HG02623 (cell line): ENCODE measurements around the gene WDR35.
"Not testable (repeated sequence)": the region's sequence is repeated elsewhere in the genome, so short reads cannot be mapped to it uniquely, and the experiment has no call there.

Experiments used
- ATAC-seq: cut with Tn5 transposase; IDR thresholded peaks from one replicate; pipeline ENCODE4 v1.9.1; 2021; ENCODE audit warnings: moderate library complexity; ENCODE audit not compliant: unreplicated experiment

Gene WDR35

GRCh38 chr2:19895535-19895934, 94.4 kb downstream of the WDR35 start:
- ATAC-seq, result no peak

GRCh38 chr2:19894134-19894792, 95.6 kb downstream of the WDR35 start:
- peak; percentile 10 for ATAC-seq

GRCh38 chr2:19893520-19894133, 96.3 kb downstream of the WDR35 start:
- ATAC-seq, result peak; percentile 77

- ATAC-seq, result not testable (repeated sequence)
Measured at GRCh38 chr2:19891971-19892370, 97.9 kb downstream of the WDR35 start.

- no peak for ATAC-seq
Measured at GRCh38 chr2:19890104-19890503, 99.8 kb downstream of the WDR35 start.

- ATAC-seq, result no peak
Measured at GRCh38 chr2:19888831-19889230, 101.1 kb downstream of the WDR35 start.

- ATAC-seq, result no peak
Measured at GRCh38 chr2:19887510-19887909, 102.4 kb downstream of the WDR35 start.

- ATAC-seq, result no peak
Measured at GRCh38 chr2:19886261-19886660, 103.6 kb downstream of the WDR35 start.

GRCh38 chr2:19885791-19886190, 104.1 kb downstream of the WDR35 start:
- ATAC-seq, result no peak

GRCh38 chr2:19883971-19884720, 105.8 kb downstream of the WDR35 start:
- ATAC-seq, result no peak

- ATAC-seq, result no peak
Measured at GRCh38 chr2:19883486-19883885, 106.4 kb downstream of the WDR35 start.

- ATAC-seq, result no peak
Measured at GRCh38 chr2:19882286-19882685, 107.6 kb downstream of the WDR35 start.

GRCh38 chr2:19881908-19882265, 108.0 kb downstream of the WDR35 start:
- no peak for ATAC-seq

GRCh38 chr2:19881221-19881907, 108.5 kb downstream of the WDR35 start:
- ATAC-seq, result no peak

- not testable (repeated sequence) for ATAC-seq
Measured at GRCh38 chr2:19880191-19880590, 109.7 kb downstream of the WDR35 start.

GRCh38 chr2:19879120-19879519, 110.8 kb downstream of the WDR35 start:
- no peak for ATAC-seq

GRCh38 chr2:19878268-19879046, 111.4 kb downstream of the WDR35 start:
- no peak for ATAC-seq

- ATAC-seq, result no peak
Measured at GRCh38 chr2:19876751-19877150, 113.2 kb downstream of the WDR35 start.

- no peak for ATAC-seq
Measured at GRCh38 chr2:19875280-19875679, 114.6 kb downstream of the WDR35 start.

- ATAC-seq, result no peak
Measured at GRCh38 chr2:19874726-19875125, 115.2 kb downstream of the WDR35 start.

GRCh38 chr2:19873014-19873413, 116.9 kb downstream of the WDR35 start:
- ATAC-seq, result no peak
